ENCODE data around the gene ANKRD62. TPM values are rescaled to one million over a fixed set of nuclear protein-coding genes. Genes with fewer than 3 reads are reported as not detected.

Gene ANKRD62
- total RNA-seq, 1 experiment from 2014 or later: not detected

GRCh38 chr18:12053289-12053688, 40.4 kb upstream of the ANKRD62 start:
- no TSS peak for BruUV-seq (replicated peaks)
- Histone ChIP-seq H3K36me3 (ENCODE audit: control insufficient read depth, insufficient read depth, low read length) (no peaks in the 10 kb centered on the region), H3K9me3 (ENCODE audit: control insufficient read depth, insufficient read depth, low read depth, low read length) (no peaks in the 10 kb centered on the region), H3K4me1 (ENCODE audit: control insufficient read depth, insufficient read depth, low read length) (no peaks in the 10 kb centered on the region), H3K27me3 (ENCODE audit: control insufficient read depth, insufficient read depth, low read length) (no peaks in the 10 kb centered on the region), H3K27ac (ENCODE audit: low read length) (no peak overlapping the region), H3K4me3 (ENCODE audit: low read depth in 2 of 2, low read length in 2 of 2) (no peak overlapping the region)
- ATAC-seq: no peak
- CTCF ChIA-PET: no interaction called here
- POLR2A ChIA-PET: no interaction called here
- intact Hi-C loops (cut with micrococcal nuclease; ENCODE audit: unreplicated experiment): no loop called here
- no peak for TF ChIP-seq TCF7L2 (IDR thresholded peaks at IDR 0.05; ENCODE audit: low read depth, low read length)
- TF ChIP-seq POLR2AphosphoS5 (IDR thresholded peaks at IDR 0.05; ENCODE audit: low read depth, low read length): no peak
- TF ChIP-seq, protein P1, sequence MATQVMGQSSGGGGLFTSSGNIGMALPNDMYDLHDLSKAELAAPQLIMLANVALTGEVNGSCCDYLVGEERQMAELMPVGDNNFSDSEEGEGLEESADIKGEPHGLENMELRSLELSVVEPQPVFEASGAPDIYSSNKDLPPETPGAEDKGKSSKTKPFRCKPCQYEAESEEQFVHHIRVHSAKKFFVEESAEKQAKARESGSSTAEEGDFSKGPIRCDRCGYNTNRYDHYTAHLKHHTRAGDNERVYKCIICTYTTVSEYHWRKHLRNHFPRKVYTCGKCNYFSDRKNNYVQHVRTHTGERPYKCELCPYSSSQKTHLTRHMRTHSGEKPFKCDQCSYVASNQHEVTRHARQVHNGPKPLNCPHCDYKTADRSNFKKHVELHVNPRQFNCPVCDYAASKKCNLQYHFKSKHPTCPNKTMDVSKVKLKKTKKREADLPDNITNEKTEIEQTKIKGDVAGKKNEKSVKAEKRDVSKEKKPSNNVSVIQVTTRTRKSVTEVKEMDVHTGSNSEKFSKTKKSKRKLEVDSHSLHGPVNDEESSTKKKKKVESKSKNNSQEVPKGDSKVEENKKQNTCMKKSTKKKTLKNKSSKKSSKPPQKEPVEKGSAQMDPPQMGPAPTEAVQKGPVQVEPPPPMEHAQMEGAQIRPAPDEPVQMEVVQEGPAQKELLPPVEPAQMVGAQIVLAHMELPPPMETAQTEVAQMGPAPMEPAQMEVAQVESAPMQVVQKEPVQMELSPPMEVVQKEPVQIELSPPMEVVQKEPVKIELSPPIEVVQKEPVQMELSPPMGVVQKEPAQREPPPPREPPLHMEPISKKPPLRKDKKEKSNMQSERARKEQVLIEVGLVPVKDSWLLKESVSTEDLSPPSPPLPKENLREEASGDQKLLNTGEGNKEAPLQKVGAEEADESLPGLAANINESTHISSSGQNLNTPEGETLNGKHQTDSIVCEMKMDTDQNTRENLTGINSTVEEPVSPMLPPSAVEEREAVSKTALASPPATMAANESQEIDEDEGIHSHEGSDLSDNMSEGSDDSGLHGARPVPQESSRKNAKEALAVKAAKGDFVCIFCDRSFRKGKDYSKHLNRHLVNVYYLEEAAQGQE (IDR thresholded peaks at IDR 0.05; ENCODE audit: insufficient read depth in 1 of 2, low read depth in 2 of 2, low read length in 1 of 2): no peak
- TF ChIP-seq SIN3A (IDR thresholded peaks at IDR 0.05; ENCODE audit: borderline replicate concordance, insufficient read depth, low read depth, low read length): no peak
- no peak for TF ChIP-seq CTCF (IDR thresholded peaks at IDR 0.05)
- in situ Hi-C loops (cut with HindIII; ENCODE audit: low pct_unique_long_range_greater_than_20kb, low sequenced_read_pairs): no loop called here
- no peak for DNase-seq (ENCODE audit: low read depth, low spot score)

- DNase-seq (ENCODE audit: low read depth, low spot score) (no peak), ATAC-seq (no peak)
- in situ Hi-C loops (cut with HindIII; ENCODE audit: low pct_unique_long_range_greater_than_20kb, low sequenced_read_pairs): no loop called here
- TF ChIP-seq TCF7L2 (IDR thresholded peaks at IDR 0.05; ENCODE audit: low read depth, low read length) (no peak), POLR2AphosphoS5 (IDR thresholded peaks at IDR 0.05; ENCODE audit: low read depth, low read length) (no peak), SIN3A (IDR thresholded peaks at IDR 0.05; ENCODE audit: borderline replicate concordance, insufficient read depth, low read depth, low read length) (no peak), CTCF (IDR thresholded peaks at IDR 0.05) (no peak)
- TF ChIP-seq, protein P1 (IDR thresholded peaks at IDR 0.05; ENCODE audit: insufficient read depth in 1 of 2, low read depth in 2 of 2, low read length in 1 of 2): no peak
- ChIA-PET POLR2A (interaction anchor here (0.7 kb wide), 1 partner anchor 325 kb away, joined by 3 read pairs; no protein-coding TSS in a partner anchor), CTCF (no interaction called here)
- H3K36me3 ChIP-seq (ENCODE audit: control insufficient read depth, insufficient read depth, low read length): no peaks in the 10 kb centered on the region
- H3K9me3 ChIP-seq (ENCODE audit: control insufficient read depth, insufficient read depth, low read depth, low read length): no peaks in the 10 kb centered on the region
- no peak overlapping the region for H3K4me3 ChIP-seq (ENCODE audit: low read depth in 2 of 2, low read length in 2 of 2)
- H3K27me3 ChIP-seq (ENCODE audit: control insufficient read depth, insufficient read depth, low read length): no peaks in the 10 kb centered on the region
- no peaks in the 10 kb centered on the region for H3K4me1 ChIP-seq (ENCODE audit: control insufficient read depth, insufficient read depth, low read length)
- BruUV-seq (replicated peaks): no TSS peak
- intact Hi-C loops (cut with micrococcal nuclease; ENCODE audit: unreplicated experiment): no loop called here
- H3K27ac ChIP-seq (ENCODE audit: low read length): no peak overlapping the region
These were observed 37.4 kb upstream of the ANKRD62 start for GRCh38 chr18:12056034-12056883.

Measured in Panc1 (cell line).